Activated CD4-positive, alpha-beta T cell treated with anti-CD3 and anti-CD28 coated beads for 48 hours (primary cell): ENCODE results near the gene TBR1.

Source experiments
- DNase-seq: peaks from one replicate; pipeline ENCODE4 v3.0.0-alpha.2; 2020

TBR1 gene

DNA sequence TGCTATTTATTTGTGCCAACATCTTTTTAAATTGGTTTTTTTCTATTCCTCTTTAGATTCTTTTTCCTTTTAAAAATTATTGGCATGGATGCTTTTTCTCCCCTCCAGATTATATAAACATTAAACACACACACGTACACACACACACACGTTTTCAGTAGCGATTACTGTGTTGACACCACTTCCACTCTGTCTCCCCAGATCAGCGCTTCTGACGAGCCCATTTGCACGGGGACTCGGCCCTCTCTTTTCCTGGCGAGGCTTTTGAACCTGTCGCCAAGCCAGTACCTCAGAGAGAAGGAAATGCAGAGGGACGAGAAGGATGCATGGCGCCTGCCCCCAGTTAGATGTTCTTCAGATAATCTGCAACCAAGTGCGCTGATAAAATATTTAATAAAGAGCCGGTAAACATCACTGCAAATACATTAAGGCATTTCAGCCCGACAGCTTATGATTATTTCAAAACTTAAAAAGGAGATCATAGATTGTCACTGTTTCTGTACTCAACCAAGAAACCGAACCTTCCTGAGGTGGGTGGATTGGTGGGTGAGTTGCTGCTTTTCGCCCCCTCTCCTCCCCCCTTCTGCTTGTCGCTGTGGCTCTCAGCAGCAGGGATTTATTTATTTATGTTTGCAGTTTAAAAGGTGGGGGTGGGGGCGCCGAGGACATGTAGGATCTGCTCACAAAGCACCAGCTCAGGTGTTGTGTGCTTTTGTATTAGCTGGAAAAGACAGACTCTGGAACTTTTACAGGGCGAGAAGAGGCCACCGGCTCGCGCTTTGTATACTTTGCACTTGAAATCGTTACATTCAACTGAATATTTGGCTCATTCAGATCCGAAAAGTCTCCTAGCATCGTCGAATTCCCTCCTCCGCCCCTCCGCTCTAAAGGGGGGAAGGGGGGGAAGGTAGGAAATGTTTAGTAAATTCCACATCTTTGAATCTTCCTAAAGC lies 787 bp upstream of the TBR1 start:
- DNase-seq: peak; percentile 28

DNA sequence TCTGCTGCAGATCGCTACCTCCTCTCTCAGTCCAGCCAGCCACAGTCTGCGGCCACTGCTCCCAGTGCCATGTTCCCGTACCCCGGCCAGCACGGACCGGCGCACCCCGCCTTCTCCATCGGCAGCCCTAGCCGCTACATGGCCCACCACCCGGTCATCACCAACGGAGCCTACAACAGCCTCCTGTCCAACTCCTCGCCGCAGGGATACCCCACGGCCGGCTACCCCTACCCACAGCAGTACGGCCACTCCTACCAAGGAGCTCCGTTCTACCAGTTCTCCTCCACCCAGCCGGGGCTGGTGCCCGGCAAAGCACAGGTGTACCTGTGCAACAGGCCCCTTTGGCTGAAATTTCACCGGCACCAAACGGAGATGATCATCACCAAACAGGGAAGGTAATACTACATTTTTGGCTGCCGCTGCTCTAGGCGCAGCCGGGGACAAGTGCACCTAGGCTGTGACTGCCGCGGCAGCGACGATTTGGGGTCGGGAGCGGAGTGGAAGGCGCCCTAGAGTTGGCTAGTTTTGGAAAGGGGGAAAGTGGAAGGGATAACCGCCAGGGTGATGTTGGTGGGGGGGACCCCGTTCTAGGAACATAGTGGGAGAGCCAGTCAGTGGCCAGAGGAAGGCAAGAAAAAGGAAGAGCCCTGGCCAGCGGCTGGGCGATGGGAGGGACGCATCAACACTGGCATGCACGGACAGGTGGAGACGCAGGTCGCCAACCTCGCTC lies 776 bp downstream of the TBR1 start:
- peak; percentile 25 for DNase-seq

DNA sequence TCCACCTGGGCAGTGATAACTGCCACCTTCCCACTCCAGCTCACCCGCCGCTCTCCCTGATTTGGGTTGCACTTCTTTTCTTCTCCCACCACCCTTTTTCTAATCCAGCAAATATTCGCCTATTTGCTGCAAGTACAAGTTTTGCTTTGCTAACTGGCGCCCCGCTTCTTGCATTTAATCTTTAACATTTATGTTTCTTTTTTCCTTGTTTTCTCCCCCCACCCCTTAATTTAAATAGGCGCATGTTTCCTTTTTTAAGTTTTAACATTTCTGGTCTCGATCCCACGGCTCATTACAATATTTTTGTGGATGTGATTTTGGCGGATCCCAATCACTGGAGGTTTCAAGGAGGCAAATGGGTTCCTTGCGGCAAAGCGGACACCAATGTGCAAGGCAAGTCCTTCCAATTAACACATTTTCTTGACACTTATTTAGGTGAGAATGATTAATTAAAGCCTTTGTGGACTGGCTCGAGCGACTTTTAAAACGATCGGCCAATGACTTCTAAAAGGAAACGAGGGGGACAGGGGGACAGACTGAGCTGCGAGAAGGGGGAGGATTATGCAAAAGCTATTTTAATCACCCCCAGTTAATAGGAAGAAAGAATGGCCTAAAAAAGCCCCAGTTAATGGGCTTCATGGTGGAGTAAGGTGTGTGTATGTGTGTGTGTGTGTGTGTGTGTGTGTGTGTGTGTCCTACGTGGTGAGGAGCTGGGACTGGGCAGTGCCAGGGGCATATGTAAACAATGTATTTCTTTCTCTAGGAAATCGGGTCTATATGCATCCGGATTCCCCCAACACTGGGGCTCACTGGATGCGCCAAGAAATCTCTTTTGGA lies 1.6 kb downstream of the TBR1 start:
- DNase-seq: no peak

DNA sequence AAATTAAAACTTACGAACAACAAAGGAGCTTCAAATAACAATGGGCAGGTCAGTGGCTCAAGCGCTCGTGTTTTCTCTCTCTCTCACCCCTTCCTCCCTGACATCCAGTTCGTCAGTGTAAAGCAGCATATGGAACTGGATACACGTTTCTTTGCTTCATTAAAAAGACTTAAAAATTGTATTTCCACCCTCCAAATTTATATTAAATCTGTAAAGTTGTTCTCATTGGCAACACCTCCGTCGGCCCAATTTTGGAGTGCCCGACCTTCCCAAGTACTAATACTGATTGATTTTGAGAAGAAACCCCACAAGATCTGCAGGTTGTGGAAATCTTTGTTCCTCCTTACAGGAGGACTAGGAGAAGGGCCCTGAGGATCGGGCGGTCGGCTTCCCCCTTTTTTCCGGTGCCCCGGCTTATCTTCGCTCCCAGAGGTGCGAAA lies 2.2 kb downstream of the TBR1 start:
- DNase-seq: no peak

DNA sequence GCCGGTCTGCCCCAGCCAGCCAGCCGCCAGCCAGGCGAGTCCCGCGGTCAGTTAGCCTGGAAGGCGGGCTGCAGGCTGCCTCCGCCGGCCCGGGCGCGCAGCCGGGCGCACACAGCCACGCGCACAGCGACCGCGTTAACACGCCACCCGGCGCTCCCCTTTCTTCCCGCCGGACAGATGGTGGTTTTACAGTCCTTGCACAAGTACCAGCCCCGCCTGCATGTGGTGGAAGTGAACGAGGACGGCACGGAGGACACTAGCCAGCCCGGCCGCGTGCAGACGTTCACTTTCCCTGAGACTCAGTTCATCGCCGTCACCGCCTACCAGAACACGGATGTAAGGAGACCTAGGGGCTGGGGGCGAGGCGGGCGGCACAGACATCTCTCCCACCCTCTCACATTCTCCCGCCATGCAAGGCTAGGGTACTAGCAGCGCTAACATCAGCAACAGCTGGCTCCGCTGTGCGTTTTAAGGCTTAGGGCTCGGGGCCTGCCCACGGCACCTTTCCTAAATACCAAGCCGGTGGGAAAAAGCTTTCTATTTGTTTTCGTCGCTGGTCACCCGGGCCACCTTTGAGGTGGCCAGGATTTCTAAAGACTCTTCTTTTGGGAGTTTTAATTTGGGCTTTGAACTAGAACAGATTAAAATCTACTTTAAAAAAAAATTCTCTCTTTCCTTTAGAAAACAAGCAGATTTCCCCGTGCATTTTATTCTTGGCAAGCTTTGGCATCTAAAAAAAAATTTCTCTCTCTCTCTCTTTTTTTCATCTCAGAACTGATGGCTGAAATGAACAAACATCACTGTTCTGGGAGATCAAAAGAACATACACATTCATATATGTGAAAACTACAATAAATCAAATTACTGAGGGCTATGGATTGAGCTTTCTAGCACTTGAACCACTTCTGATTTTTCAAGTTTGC lies 2.9 kb downstream of the TBR1 start:
- peak; percentile 29 for DNase-seq

GRCh38 chr2:161419638-161420190 lies 3.6 kb downstream of the TBR1 start:
- no peak for DNase-seq

DNA sequence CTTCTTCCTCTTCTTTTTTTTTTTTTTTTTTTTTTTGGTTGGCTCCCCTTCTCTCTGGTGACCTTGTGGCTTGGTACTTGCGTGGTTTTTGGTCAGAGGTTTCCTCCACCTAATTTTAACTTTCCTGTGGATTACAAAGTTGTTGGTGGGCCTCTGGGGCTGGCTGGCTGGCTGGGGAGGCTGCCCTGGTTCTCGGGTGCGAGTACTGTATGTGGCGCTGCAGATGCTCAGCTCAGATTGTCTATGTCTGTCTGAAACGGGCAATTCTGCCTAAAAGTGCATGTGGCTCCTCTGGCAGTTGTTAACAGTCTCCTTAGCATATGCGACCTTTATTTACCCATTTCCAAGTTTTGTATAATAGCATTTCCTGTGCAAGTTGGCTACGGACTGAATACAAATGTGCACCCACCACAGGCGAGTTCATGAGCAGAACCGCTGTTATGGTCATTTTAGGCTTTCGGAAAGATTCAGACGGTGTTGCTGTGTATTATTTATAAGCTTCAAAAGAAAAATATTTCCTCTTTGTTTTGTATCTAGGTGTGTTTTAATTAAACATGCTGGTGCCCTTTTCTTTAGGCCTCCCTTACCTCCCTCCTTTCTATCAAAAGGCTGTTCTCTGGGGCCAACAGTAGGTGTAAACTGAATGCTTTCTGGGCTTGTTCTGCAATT lies 4.4 kb downstream of the TBR1 start:
- no peak for DNase-seq

DNA sequence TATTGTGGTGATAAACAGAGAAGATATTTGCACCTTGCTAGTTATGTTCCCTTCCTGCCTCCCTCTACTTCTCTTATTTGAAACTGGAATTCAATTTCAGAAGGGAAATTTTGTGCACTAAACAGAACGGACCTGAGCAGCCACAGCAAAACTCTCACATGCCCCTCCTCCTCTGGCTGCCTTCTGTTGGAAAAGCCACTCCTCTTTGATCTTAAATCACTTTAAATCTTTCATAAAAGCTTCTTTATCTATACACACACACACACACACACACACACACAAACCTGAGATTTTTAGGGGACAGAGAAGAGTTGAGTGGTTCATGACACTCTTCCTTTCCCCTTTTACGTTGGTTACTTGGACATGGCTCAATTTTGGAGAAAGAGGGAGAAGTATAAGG lies 5.6 kb downstream of the TBR1 start:
- no peak for DNase-seq

DNA sequence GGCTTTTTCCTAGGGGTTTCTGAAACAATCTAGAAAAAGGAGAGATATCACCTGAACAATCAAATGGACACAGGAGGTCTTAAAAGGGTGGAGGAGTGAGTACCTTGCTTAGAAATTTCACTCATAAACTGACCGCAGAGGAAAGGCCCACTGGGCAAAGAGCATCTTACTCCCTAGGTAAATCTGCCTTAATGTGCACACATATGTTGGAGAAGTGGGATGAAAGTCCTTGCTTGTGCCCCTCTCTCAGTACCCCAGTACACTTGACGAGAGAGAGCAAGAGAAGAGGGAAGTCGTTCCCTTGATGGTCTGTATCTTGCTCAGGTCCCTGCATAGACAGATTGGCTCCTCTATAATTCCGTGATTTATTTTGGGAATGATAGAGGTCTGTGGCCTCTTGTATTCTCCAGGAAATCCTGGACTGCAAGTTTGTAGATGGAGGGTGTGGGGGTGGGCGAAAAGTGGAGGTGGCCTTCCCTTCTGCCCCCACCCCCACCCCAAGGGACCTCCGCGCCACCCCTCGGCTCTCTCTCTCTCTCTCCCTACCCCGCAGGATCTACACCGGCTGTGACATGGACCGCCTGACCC lies 6.8 kb downstream of the TBR1 start:
- DNase-seq: no peak

- DNase-seq: peak; percentile 17
These were observed 7.6 kb downstream of the TBR1 start for GRCh38 chr2:161423421-161424393.

GRCh38 chr2:161424394-161424769 lies 8.3 kb downstream of the TBR1 start:
- no peak for DNase-seq

- no peak for DNase-seq
These were observed 9.0 kb downstream of the TBR1 start for GRCh38 chr2:161424891-161425727.

DNA sequence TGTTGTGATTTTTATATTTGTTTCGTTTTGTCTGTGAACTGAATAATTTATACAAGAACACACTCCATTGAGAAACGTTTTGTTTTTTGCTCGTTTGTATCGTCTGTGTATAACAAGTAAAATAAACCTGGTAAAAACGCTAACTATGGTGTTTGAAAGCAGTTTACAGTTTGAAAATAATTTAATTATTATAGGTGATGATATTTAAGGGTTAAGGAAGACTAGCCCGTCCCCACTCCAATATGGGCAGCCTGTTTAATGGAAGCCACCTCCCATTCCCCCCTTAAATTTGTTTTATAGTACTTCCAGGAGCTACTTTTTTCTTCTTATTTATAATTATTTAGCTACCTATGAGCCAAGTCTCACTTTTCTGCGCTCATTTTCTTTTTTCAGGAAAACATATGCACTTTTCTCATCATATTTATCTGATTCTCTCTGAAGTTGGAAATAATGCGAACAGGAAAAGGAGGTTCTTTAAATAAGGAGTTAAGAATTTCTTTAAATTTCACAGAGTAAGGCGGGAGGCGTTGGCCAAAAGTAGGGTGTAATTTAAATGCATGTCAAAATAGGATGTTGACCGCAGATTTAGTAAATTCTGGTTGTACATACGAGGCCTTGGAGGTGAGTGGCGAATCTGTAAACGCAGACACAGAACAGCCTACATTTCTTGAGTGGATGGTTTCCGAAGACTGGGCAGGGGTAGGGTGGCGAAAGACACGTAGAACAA lies 9.8 kb downstream of the TBR1 start:
- DNase-seq: no peak

- DNase-seq: no peak
These were observed 10.4 kb downstream of the TBR1 start for GRCh38 chr2:161426455-161426921.

GRCh38 chr2:161426922-161427663 lies 11.0 kb downstream of the TBR1 start:
- DNase-seq: peak; percentile 38

GRCh38 chr2:161427664-161428587 lies 11.8 kb downstream of the TBR1 start:
- DNase-seq: peak; percentile 26
